ENCODE data around the gene RGS19.

Gene RGS19

GRCh38 chr20:64038565-64039292 is 40.6 kb downstream of the RGS19 start:
- peak overlapping the region; percentile 41; the same call in 1 of the 2 replicates for H3K9ac ChIP-seq
- no peaks in the 10 kb centered on the region for H4K20me1 ChIP-seq (ENCODE audit: insufficient read depth)
- peak overlapping the region; percentile 92 for H3K4me2 ChIP-seq
- H2AFZ ChIP-seq (ENCODE audit: low read depth): peak overlapping the region; percentile 98
- peaks cover 24% of the 10 kb centered on the region for H3K4me1 ChIP-seq (ENCODE audit: low read depth, poor library complexity, severe bottlenecking)
- H3K36me3 ChIP-seq (ENCODE audit: insufficient read depth): no peaks in the 10 kb centered on the region
- H3K79me2 ChIP-seq (ENCODE audit: insufficient read depth, low read depth): no peaks in the 10 kb centered on the region
- TF ChIP-seq CTCF (conservative IDR thresholded peaks at IDR 0.05; ENCODE audit: low read depth, low read length): peak; percentile 73
- H3K27me3 ChIP-seq (ENCODE audit: insufficient read depth, low read depth): peaks cover 59% of the 10 kb centered on the region
- H3K27ac ChIP-seq: no peak overlapping the region
- no peak overlapping the region for H3K4me3 ChIP-seq (IDR thresholded peaks at IDR 0.05; ENCODE audit: insufficient read depth, low read depth, low read length)

GRCh38 chr20:64038224-64038564 is 41.1 kb downstream of the RGS19 start:
- Histone ChIP-seq H3K4me3 (IDR thresholded peaks at IDR 0.05; ENCODE audit: insufficient read depth, low read depth, low read length) (no peak overlapping the region), H3K4me1 (ENCODE audit: low read depth, poor library complexity, severe bottlenecking) (peaks cover 24% of the 10 kb centered on the region), H3K4me2 (peak overlapping the region; percentile 92), H3K36me3 (ENCODE audit: insufficient read depth) (no peaks in the 10 kb centered on the region), H3K79me2 (ENCODE audit: insufficient read depth, low read depth) (no peaks in the 10 kb centered on the region), H3K27ac (no peak overlapping the region), H3K9ac (no peak overlapping the region; the same call in 1 of the 2 replicates), H2AFZ (ENCODE audit: low read depth) (peak overlapping the region; percentile 98), H3K27me3 (ENCODE audit: insufficient read depth, low read depth) (peaks cover 53% of the 10 kb centered on the region), H4K20me1 (ENCODE audit: insufficient read depth) (no peaks in the 10 kb centered on the region)
- no peak for TF ChIP-seq CTCF (conservative IDR thresholded peaks at IDR 0.05; ENCODE audit: low read depth, low read length)

GRCh38 chr20:64037498-64038213 is 41.7 kb downstream of the RGS19 start:
- Histone ChIP-seq H4K20me1 (ENCODE audit: insufficient read depth) (no peaks in the 10 kb centered on the region), H3K4me3 (IDR thresholded peaks at IDR 0.05; ENCODE audit: insufficient read depth, low read depth, low read length) (no peak overlapping the region), H3K9ac (no peak overlapping the region), H3K79me2 (ENCODE audit: insufficient read depth, low read depth) (no peaks in the 10 kb centered on the region), H3K36me3 (ENCODE audit: insufficient read depth) (no peaks in the 10 kb centered on the region), H3K4me2 (peak overlapping the region; percentile 92), H3K27ac (no peak overlapping the region), H3K4me1 (ENCODE audit: low read depth, poor library complexity, severe bottlenecking) (peaks cover 24% of the 10 kb centered on the region), H2AFZ (ENCODE audit: low read depth) (no peak overlapping the region), H3K27me3 (ENCODE audit: insufficient read depth, low read depth) (peaks cover 51% of the 10 kb centered on the region)
- no peak for TF ChIP-seq CTCF (conservative IDR thresholded peaks at IDR 0.05; ENCODE audit: low read depth, low read length)

DNA sequence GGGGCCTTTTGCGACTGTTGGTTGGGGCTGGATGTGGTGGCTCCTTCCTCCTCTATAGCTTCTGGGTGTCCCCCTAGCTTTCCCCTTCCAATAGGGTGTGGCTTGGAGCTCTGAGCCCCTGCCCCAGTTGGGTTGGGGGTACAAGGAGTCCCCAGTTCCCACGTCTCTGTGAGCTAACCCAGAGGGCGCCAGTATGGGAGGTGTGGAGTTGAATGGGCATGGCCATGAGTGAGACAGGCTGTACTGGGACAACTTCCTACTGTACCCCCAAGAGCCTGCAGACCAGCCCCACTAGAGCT is 42.2 kb downstream of the RGS19 start:
- H3K36me3 ChIP-seq (ENCODE audit: insufficient read depth): no peaks in the 10 kb centered on the region
- H3K27me3 ChIP-seq (ENCODE audit: insufficient read depth, low read depth): peaks cover 47% of the 10 kb centered on the region
- no peaks in the 10 kb centered on the region for H4K20me1 ChIP-seq (ENCODE audit: insufficient read depth)
- TF ChIP-seq CTCF (conservative IDR thresholded peaks at IDR 0.05; ENCODE audit: low read depth, low read length): no peak
- H3K4me3 ChIP-seq (IDR thresholded peaks at IDR 0.05; ENCODE audit: insufficient read depth, low read depth, low read length): no peak overlapping the region
- peaks cover 23% of the 10 kb centered on the region for H3K4me1 ChIP-seq (ENCODE audit: low read depth, poor library complexity, severe bottlenecking)
- no peaks in the 10 kb centered on the region for H3K79me2 ChIP-seq (ENCODE audit: insufficient read depth, low read depth)
- H3K4me2 ChIP-seq: peak overlapping the region; percentile 92; the same call in 1 of the 2 replicates
- H3K9ac ChIP-seq: no peak overlapping the region
- H3K27ac ChIP-seq: no peak overlapping the region
- no peak overlapping the region for H2AFZ ChIP-seq (ENCODE audit: low read depth)

Measured in KMS-11 (cell line).